GM10266 (cell line): ENCODE data around the gene SAYSD1.

ENCODE experiments used
- DNase-seq: peaks from one replicate; pipeline ENCODE4 v3.0.0; 2012; ENCODE audit errors: extremely low spot score
- TF ChIP-seq, protein P1 (sequence below): IDR thresholded peaks from 2 replicates; pipeline ENCODE4 v1.5.1; 2012; ENCODE audit warnings: mild to moderate bottlenecking, low read depth; ENCODE audit not compliant: control insufficient read depth, insufficient read depth; ENCODE audit errors: missing control alignments

The SAYSD1 gene

DNA sequence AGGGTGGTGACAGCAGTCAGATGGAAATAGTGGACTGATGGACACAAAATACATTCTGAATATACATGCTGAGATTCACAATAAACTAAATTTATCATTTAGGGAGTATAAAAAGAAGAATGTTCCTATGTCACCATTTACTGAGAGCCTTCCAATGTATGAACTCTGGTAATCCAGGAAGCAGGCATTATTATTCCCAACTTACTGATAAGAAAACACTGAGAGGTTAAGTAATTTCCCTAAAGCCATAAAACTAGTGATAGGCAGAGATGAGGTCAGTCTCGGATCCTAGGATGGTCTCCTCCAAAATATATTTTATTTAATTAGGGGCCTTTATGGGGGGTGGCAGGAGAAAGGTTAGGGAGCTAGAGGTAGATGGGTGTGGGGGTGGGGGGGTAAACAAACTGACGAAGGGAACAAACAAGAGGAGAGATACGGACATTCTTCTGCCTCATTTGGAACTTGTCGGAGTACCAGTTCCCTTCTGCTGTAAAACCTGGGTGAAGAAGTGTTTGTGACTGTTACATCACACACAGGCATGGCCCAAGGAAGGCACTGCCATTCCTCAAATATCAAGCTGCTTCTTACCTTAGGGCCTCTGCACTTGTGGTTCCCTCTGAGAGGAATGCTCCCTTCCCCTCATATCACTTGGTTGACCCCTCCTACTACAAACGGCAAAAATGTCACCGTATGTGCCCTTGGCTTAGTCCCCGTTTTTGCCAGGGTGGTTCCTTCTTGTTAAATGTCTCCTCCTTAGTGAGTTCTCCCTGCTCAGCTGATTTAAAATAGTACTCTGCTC is 6.7 kb downstream of the SAYSD1 start:
- TF ChIP-seq, protein P1, sequence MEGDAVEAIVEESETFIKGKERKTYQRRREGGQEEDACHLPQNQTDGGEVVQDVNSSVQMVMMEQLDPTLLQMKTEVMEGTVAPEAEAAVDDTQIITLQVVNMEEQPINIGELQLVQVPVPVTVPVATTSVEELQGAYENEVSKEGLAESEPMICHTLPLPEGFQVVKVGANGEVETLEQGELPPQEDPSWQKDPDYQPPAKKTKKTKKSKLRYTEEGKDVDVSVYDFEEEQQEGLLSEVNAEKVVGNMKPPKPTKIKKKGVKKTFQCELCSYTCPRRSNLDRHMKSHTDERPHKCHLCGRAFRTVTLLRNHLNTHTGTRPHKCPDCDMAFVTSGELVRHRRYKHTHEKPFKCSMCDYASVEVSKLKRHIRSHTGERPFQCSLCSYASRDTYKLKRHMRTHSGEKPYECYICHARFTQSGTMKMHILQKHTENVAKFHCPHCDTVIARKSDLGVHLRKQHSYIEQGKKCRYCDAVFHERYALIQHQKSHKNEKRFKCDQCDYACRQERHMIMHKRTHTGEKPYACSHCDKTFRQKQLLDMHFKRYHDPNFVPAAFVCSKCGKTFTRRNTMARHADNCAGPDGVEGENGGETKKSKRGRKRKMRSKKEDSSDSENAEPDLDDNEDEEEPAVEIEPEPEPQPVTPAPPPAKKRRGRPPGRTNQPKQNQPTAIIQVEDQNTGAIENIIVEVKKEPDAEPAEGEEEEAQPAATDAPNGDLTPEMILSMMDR: no peak

DNA sequence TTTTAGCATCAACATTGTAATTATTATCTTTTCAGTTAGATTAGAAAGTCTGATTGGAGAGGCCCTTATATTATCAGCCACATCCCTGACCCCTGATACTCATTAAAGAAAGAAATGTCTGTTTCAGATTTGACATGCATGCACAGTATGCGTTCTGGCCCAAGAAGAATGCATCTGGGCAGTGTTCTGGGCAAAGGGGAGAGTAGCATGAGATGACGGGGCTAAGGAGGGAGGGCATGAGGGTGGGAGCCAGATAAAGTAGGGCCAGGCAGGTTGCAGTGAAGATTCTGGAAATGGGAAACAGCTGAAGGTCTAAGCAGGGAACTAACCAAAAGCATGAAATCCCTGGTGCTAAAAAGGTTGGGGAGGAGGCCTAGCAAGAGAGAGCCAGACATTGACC is 7.3 kb downstream of the SAYSD1 start:
- DNase-seq: no peak
- TF ChIP-seq, protein P1: no peak

More for the DNA sequence above, 6.7 kb downstream of the SAYSD1 start:
- DNase-seq: no peak

DNA sequence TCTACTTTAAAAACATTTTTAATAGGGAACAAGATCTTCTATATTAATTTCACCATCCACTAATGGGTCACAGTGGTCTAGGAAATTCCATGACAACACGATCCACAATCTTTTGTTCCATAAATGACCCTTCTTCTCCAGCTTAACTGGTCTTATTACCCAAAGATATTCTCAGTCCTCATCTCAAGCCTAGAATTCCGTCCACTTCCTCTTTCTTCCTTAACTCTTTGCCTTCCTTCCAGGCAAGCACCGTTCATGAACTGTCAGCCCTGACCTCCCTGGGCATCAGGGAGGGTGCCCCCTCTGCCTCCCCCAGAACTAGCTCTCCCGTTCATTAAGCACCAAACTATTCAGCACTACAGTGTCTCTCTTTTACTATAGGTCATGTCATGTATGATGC is 8.0 kb downstream of the SAYSD1 start:
- DNase-seq: no peak
- TF ChIP-seq, protein P1: no peak

DNA sequence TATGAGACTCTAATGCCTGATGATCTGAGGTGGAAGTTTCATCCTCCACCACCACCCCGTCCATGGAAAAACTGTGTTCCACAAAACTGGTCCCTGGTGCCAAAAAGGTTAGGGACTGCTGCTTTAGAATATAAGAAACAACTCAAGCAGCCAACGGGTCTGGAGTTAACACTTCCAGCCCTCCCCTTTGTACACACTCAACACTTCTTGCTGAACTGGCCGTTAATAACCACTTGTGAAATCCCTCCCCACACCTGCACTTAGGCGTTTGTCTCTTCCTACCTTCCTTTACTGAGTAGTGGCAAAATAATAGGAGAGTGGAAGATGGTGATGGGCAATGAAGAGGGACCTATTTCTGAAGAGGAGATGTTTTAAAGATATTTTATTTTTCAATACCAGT is 10.5 kb downstream of the SAYSD1 start:
- DNase-seq: no peak
- TF ChIP-seq, protein P1: no peak

DNA sequence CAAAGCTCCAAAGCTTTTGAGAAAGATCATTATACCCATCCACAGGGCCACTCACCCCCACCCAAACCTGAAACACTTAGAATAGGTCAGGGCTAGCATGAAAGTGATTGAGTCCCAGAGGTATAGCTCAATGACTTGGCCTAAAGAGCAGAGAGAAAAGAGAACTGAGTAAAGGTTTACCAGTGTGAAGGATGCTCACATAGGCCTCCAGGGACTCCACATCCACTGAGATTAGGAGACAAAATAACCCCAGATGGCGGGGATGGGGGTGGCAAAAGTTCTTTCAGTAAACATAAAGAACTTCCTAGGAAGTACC is 12.2 kb downstream of the SAYSD1 start:
- TF ChIP-seq, protein P1: no peak

DNA sequence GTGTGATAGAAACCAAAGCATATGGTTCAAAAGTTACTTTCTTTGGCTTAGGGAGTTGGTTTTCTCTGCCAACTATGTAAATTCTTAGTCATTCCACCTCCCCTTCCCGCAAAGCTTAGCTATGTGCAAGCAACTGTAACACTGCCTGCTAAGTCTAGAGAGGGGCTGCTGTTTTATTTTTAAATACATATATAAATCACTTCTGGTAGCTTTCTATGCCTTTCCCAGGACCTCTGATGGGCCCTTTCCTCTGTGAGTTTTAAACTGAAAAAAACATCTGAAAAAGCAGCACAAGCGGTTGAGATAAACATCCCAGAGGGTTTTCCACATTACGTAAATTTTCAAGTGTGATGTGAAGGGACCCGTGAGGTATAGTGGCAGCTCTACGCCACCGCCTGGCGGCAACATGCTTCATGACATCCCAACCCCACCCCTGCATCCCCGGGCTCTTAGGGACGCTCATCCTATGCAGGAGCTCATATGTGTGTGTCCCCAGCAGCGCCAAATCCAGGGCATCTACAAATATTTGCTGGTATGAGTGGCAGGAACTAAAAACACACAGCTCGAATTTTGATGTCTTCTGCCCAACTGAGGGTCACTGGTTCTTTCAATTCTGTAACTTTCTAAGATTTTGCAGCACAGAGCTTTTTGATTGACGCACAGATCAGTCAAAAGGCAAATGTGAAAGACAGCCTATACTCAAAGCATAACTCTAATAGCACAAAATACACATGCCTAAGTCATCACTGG is 12.7 kb downstream of the SAYSD1 start:
- DNase-seq: peak; percentile 35
- TF ChIP-seq, protein P1: peak; percentile 55

More for the DNA sequence above, 12.2 kb downstream of the SAYSD1 start:
- no peak for DNase-seq

DNA sequence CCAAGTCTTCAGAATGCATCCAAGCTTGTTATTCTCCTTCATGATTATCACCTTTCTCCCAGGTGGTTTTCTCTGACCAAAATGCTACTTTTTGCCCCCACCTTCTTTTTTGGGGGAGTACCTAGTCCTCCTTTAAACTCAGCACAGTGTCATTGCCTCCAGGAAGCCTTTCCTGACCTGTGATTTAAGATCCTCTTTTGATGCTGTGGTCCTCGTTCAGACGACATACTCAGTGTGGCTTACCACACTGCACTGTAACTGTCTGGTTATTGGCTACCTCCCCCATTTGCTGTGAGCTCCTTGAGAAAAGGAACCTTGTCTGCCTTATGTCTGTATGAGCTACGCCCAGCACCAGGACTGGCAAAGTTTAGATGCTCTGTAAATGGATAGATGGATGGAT is 14.6 kb downstream of the SAYSD1 start:
- no peak for DNase-seq
- TF ChIP-seq, protein P1: no peak
